Prostate gland (tissue), 2 donors: Measurements from ENCODE around the gene FKBP14. TPM values are rescaled to one million over a fixed set of nuclear protein-coding genes. Genes with fewer than 3 reads are reported as not detected.

Experiments used
- DNase-seq: peaks from one replicate; pipeline ENCODE4 v3.0.0-alpha.2; 2019; ENCODE audit warnings: low spot score
- H3K27ac ChIP-seq, 2 donors: fragments of 200-600 bp; sonication (generic); 2 replicates each; pipeline ENCODE4 v1.5.1; 2017 to 2019
- H3K27me3 ChIP-seq: fragments of 200-600 bp; sonication (generic); replicated peaks from 2 replicates; pipeline ENCODE4 v1.5.1; 2019; ENCODE audit not compliant: insufficient read depth
- H3K36me3 ChIP-seq, 2 donors: fragments of 200-600 bp; sonication (generic); 1 replicate in 1 of 2; 2 replicates in 1 of 2; pipeline versions ENCODE4 v1.5.1 to v1.8.1; 2017 to 2019
- H3K4me1 ChIP-seq: fragments of 200-600 bp; sonication (generic); replicated peaks from 2 replicates; pipeline ENCODE4 v1.5.1; 2019
- H3K4me3 ChIP-seq, 2 donors: fragments of 200-600 bp; sonication (generic); 2 replicates each; pipeline ENCODE4 v1.5.1; 2017 to 2019
- H3K9me3 ChIP-seq: fragments of 200-600 bp; sonication (generic); 2 replicates; pipeline ENCODE4 v1.5.1; 2017
- POLR2A ChIP-seq: fragments of 450-650 bp; IDR thresholded peaks from one replicate; pipeline ENCODE4 v1.6.1; 2016; ENCODE audit warnings: antibody characterized with exemption, mild to moderate bottlenecking
- POLR2AphosphoS5 ChIP-seq: sonication (generic); formaldehyde crosslinking; IDR thresholded peaks from one replicate; pipeline ENCODE4 v1.6.1; 2017; ENCODE audit warnings: antibody characterized with exemption
- WGBS: methylation state at CpG from one replicate; pipeline ENCODE4 v1.1.5; 2018; 5-methylcytosine and 5-hydroxymethylcytosine counted together
- intact Hi-C: fragments of 100-400 bp; cut with DNase I; formaldehyde crosslinking; loops from one replicate; pipeline ENCODE4 v1.14.2; 2022
- total RNA-seq, 2 donors: library from RNA; depleted of rRNA; stranded (reverse); fragments of >200 nt; gene quantifications; one replicate each; pipeline ENCODE4 v1.1.0, GENCODE V29; 2016
- TF ChIP-seq, protein P1 (sequence below), 4 experiments: fragments of 200-600 bp in 2 of 4; fragments of 450-650 bp in 2 of 4; sonication (generic) in 2 of 4; IDR thresholded peaks; 1 replicate in 3 of 4; 2 replicates in 1 of 4; pipeline ENCODE4 v1.5.1; 2016 to 2019; ENCODE audit warnings: antibody characterized with exemption in 4 of 4, mild to moderate bottlenecking in 2 of 4, moderate library complexity in 2 of 4

The FKBP14 gene, protein sequence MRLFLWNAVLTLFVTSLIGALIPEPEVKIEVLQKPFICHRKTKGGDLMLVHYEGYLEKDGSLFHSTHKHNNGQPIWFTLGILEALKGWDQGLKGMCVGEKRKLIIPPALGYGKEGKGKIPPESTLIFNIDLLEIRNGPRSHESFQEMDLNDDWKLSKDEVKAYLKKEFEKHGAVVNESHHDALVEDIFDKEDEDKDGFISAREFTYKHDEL
- 1 to 10 TPM; 8.4 to 9.5 TPM for total RNA-seq

DNA sequence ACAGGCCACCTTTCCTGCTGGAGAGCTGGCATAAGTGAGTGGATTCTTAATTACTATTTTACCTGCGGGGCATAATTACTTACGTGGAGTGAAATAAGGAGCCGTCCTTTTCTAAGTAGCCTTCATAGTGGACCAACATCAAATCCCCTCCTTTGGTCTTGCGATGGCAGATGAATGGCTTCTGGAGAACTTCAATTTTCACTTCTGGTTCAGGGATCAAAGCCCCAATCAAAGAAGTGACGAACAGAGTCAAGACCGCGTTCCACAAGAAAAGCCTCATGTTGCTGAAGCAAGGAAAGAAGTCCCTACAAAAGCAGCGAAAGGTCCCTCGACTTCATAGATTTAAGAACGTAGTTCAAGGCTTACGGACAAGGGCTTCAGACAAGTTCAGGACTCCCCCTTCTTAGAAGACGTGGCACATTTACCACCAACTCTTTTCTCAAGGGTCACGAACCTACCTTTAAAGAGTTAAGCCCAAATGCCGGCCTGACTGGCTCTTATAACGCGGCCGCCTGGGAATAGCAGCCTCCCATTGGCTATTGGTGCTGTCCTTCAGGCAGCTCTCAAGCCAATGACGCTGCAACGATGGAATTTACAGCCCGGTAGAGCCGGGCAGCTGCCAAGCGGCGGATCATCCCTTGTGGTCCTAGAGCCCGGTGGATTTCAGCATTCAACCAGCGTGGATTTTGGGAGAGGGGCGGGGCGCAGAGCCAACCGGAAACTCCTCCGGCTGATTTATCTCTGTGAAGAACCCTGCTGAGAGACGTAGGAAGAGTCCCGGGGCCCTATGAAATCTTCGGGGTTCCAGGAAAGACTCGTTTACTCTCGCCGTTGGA is at the start of gene FKBP14:
TSS of gene FKBP14 (minus strand) at position 474 of the 836 bp plus-strand sequence. CDS start at position 280, 194 bp downstream.
- Histone ChIP-seq H3K27me3 (no peaks in the 10 kb centered on the region), H3K9me3 (no peaks in the 10 kb centered on the region), H3K4me1 (peaks cover 3% of the 10 kb centered on the region), H3K4me3 (peak within 1 kb of the TSS; percentile 76 to 84), H3K36me3 (no peaks in the 10 kb centered on the region), H3K27ac (peak within 1 kb of the TSS; percentile 85 to 86)
- peak; percentile 98 for DNase-seq
- intact Hi-C loops, result loop anchor here (1.0 to 5.0 kb wide), 2 partner anchors 36 to 37 kb away; partner anchors contain the start of gene SCRN1
- TF ChIP-seq POLR2AphosphoS5 (peak; percentile 91), POLR2A (no peak)
- TF ChIP-seq, protein P1, sequence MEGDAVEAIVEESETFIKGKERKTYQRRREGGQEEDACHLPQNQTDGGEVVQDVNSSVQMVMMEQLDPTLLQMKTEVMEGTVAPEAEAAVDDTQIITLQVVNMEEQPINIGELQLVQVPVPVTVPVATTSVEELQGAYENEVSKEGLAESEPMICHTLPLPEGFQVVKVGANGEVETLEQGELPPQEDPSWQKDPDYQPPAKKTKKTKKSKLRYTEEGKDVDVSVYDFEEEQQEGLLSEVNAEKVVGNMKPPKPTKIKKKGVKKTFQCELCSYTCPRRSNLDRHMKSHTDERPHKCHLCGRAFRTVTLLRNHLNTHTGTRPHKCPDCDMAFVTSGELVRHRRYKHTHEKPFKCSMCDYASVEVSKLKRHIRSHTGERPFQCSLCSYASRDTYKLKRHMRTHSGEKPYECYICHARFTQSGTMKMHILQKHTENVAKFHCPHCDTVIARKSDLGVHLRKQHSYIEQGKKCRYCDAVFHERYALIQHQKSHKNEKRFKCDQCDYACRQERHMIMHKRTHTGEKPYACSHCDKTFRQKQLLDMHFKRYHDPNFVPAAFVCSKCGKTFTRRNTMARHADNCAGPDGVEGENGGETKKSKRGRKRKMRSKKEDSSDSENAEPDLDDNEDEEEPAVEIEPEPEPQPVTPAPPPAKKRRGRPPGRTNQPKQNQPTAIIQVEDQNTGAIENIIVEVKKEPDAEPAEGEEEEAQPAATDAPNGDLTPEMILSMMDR (IDR thresholded peaks at IDR 0.05), result peak in 1 of 4 experiments; percentile 5
- WGBS, result under 1% methylated on average over 35 of the region's 35 CpGs

DNA sequence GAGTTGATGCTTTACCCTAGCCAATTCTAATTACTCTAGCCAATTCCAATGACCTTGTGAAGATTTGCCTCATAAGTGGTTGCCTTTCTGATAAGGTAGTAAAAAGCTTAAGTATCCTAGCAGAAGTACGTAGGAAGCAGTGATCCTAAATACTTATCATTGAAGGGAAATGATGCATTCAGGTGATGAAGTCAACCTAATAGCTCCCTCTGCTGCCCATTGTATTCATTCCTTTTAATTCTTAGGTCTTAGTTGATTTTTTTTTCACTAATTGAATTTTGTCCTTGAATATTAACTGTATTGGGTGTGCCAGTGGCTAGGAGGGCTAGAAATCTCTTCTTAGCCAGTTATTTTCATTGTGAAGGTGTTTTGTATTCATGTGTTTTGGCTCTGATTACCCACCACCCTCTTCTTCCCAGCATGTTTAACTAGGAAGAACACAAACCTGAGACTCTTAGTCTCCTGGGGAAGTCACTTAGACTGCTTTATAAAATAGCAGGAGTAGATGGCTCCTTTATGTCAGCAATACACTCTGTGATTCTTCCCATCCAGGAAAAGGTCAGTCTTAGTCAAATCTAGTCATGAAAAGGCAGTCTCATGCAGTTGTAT is 48.0 kb upstream of the FKBP14 start:
- TF ChIP-seq, protein P1 (IDR thresholded peaks at IDR 0.05), result peak in 3 of 4 experiments; percentile 25 to 58 (median 57)
- no peak for TF ChIP-seq POLR2A
- intact Hi-C loops, result no loop called here

DNA sequence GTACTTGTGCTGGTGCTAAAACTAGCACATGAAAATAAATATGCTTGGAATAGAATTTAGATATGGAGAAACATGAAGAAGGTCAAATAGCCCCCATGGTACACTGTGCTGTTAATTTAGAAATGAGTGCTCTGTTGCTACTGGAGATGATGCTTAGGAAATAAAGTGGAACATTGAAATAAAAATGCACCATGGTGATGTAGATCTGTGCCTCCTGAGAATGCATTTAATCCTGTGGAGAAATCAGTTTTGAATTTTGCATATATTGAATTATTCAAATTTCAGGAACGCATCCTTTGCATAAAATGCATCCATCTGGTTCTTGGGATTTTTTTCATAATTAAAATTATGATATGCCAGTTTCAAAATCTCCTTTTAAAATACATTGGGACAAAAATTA is 46.2 kb upstream of the FKBP14 start:
- no peaks in the 10 kb centered on the region for H3K4me1 ChIP-seq
- H3K4me3 ChIP-seq, result no peak overlapping the region
- H3K27me3 ChIP-seq, result no peaks in the 10 kb centered on the region
- intact Hi-C loops, result no loop called here
- DNase-seq, result no peak
- WGBS, result 92% methylated on average over 1 of the region's 1 CpG
- TF ChIP-seq POLR2AphosphoS5, result no peak
- H3K9me3 ChIP-seq, result no peaks in the 10 kb centered on the region
- no peak overlapping the region for H3K27ac ChIP-seq
- H3K36me3 ChIP-seq, result no peaks in the 10 kb centered on the region

More for the DNA sequence above, 48.0 kb upstream of the FKBP14 start:
- no peaks in the 10 kb centered on the region for H3K27me3 ChIP-seq
- H3K27ac ChIP-seq, result no peak overlapping the region
- no peaks in the 10 kb centered on the region for H3K36me3 ChIP-seq
- no peaks in the 10 kb centered on the region for H3K4me1 ChIP-seq
- H3K9me3 ChIP-seq, result no peaks in the 10 kb centered on the region
- WGBS, result 11% methylated on average over 1 of the region's 1 CpG
- no peak for DNase-seq
- H3K4me3 ChIP-seq, result no peak overlapping the region

DNA sequence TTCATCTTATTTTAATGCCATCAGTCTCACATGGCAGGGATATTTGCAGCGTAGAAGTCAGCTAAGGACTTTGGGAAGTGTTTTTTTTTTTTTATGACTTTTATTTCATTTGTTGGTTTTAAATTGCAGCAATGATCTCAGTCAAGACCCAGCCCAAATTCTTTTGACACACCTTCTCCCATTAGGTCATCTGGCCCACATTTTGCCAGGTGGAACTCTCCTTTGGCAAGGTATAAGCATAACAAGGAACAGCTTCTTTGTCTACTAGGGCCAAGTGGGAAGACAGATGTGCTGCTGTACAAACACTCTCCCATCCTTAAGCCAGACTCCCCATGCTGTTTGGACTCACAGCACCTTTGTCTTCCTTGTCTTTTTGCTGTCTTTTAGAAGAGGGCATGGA is 43.5 kb upstream of the FKBP14 start:
- no peaks in the 10 kb centered on the region for H3K36me3 ChIP-seq
- no peak for DNase-seq
- TF ChIP-seq, protein P1 (IDR thresholded peaks at IDR 0.05), result no peak
- no peak for TF ChIP-seq POLR2AphosphoS5
- TF ChIP-seq POLR2A, result no peak
- no peaks in the 10 kb centered on the region for H3K4me1 ChIP-seq
- H3K27me3 ChIP-seq, result no peaks in the 10 kb centered on the region
- intact Hi-C loops, result no loop called here
- 0% methylated on average over 1 of the region's 1 CpG for WGBS
- H3K4me3 ChIP-seq, result no peak overlapping the region
- no peaks in the 10 kb centered on the region for H3K9me3 ChIP-seq
- H3K27ac ChIP-seq, result no peak overlapping the region
